Type B pancreatic cell (in vitro differentiated cells): ENCODE results near the gene NR5A2. TPM values are rescaled to one million over a fixed set of nuclear protein-coding genes. Genes with fewer than 3 reads are reported as not detected.

Experiments used
- DNase-seq: peaks from one replicate; pipeline ENCODE4 v3.0.0; 2021; ENCODE audit warnings: mixed read lengths; ENCODE audit not compliant: unreplicated experiment; ENCODE audit errors: extremely low spot score
- H3K27ac Mint-ChIP-seq: 2 replicates; pipeline ENCODE4 v1.8.0; 2021; ENCODE audit warnings: mild to moderate bottlenecking, mixed read lengths
- H3K27me3 Mint-ChIP-seq: 2 replicates; pipeline ENCODE4 v1.8.0; 2021; ENCODE audit warnings: mixed read lengths
- H3K36me3 Mint-ChIP-seq: 2 replicates; pipeline ENCODE4 v1.8.0; 2021; ENCODE audit warnings: mixed read lengths
- H3K4me1 Mint-ChIP-seq: one replicate; pipeline ENCODE4 v1.8.0; 2021; ENCODE audit warnings: mixed read lengths; ENCODE audit not compliant: unreplicated experiment
- H3K4me3 Mint-ChIP-seq: 2 replicates; pipeline ENCODE4 v1.8.0; 2021; ENCODE audit warnings: mild to moderate bottlenecking, mixed read lengths
- H3K9me3 Mint-ChIP-seq: 2 replicates; pipeline ENCODE4 v1.8.0; 2021; ENCODE audit warnings: mixed read lengths
- total RNA-seq: library from RNA; stranded (reverse); gene quantifications from 2 replicates; pipeline ENCODE4 v1.2.1, GENCODE V29; 2021; ENCODE audit warnings: low replicate concordance
- TF ChIP-seq, protein P1 (sequence below): fragments of 200-600 bp; sonication (generic); conservative IDR thresholded peaks from 2 replicates; pipeline ENCODE4 v1.5.0; 2021; ENCODE audit warnings: antibody characterized with exemption, mild to moderate bottlenecking

The NR5A2 gene
- total RNA-seq, 1 donor from 2014 or later = 3.5 TPM

DNA sequence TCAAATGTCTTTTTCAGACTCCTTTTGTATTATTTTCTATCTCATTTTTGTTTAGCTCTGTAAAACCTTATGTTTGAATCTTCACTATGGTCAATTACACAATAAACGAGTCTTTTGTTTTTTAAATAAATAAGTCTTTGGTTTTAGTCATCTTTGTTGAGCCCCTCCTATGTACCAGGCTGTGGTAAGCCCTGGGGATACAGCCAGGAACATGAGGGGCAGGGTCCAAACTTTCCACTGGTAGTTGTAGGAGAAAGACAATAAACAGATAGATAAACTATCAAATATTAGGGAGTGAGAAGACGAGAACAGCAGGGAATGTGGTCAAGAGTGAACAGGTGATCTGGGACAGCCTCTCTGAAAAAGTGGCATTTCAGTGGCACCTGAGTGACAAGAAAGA lies 195.7 kb downstream of the NR5A2 start:
- no peak for DNase-seq
- Mint-ChIP-seq H3K4me1 (peaks cover 13% of the 10 kb centered on the region), H3K4me3 (no peak overlapping the region), H3K27ac (no peak overlapping the region), H3K9me3 (no peaks in the 10 kb centered on the region), H3K27me3 (peaks cover 8% of the 10 kb centered on the region), H3K36me3 (no peaks in the 10 kb centered on the region)
- TF ChIP-seq, protein P1, sequence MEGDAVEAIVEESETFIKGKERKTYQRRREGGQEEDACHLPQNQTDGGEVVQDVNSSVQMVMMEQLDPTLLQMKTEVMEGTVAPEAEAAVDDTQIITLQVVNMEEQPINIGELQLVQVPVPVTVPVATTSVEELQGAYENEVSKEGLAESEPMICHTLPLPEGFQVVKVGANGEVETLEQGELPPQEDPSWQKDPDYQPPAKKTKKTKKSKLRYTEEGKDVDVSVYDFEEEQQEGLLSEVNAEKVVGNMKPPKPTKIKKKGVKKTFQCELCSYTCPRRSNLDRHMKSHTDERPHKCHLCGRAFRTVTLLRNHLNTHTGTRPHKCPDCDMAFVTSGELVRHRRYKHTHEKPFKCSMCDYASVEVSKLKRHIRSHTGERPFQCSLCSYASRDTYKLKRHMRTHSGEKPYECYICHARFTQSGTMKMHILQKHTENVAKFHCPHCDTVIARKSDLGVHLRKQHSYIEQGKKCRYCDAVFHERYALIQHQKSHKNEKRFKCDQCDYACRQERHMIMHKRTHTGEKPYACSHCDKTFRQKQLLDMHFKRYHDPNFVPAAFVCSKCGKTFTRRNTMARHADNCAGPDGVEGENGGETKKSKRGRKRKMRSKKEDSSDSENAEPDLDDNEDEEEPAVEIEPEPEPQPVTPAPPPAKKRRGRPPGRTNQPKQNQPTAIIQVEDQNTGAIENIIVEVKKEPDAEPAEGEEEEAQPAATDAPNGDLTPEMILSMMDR = no peak

DNA sequence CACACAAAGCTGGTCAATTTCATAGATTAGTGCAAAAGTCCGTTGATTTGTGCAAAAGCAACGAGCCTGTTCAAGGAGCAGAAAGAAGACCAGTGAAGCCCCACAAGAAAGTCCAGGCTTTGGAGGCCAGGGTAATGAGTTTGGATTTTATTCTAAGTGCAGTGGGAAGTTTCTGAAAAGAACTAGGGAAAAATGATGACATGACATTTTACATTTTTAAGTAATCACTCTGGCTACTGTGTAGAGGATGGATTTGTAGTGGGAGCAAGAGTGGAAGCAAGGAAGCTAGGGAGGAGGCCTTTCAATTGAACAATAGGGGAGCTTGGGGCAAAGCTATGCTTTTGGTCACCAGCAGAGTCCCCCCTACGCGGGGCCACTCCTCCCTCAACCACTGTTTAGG lies 196.1 kb downstream of the NR5A2 start:
- Mint-ChIP-seq H3K9me3 (no peaks in the 10 kb centered on the region), H3K36me3 (no peaks in the 10 kb centered on the region), H3K4me1 (peaks cover 16% of the 10 kb centered on the region), H3K27me3 (peaks cover 12% of the 10 kb centered on the region), H3K4me3 (no peak overlapping the region), H3K27ac (no peak overlapping the region)
- TF ChIP-seq, protein P1 = no peak
- DNase-seq = no peak

DNA sequence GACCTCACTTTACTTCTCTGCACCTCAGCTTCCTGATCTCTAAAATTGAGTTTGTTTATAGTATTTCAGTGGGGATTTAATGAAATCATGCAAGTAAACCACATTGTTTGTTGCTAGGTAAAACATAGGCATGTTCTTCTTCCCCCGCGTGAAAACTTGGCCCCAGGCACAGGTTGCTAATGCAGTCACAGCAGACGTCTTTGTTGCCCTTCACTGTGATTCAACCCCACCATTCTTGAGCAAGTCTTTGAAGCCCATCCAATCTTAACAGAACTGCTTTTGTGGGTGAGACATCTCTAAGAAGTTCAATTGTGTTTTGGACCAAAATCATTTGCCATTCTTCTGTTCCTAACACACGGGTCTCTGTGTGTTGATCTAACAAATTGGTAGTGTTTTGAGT lies 196.8 kb downstream of the NR5A2 start:
- Mint-ChIP-seq H3K27me3 (peaks cover 17% of the 10 kb centered on the region), H3K27ac (no peak overlapping the region), H3K4me3 (no peak overlapping the region), H3K9me3 (no peaks in the 10 kb centered on the region), H3K4me1 (peaks cover 16% of the 10 kb centered on the region), H3K36me3 (no peaks in the 10 kb centered on the region)
- TF ChIP-seq, protein P1 = no peak
- no peak for DNase-seq

DNA sequence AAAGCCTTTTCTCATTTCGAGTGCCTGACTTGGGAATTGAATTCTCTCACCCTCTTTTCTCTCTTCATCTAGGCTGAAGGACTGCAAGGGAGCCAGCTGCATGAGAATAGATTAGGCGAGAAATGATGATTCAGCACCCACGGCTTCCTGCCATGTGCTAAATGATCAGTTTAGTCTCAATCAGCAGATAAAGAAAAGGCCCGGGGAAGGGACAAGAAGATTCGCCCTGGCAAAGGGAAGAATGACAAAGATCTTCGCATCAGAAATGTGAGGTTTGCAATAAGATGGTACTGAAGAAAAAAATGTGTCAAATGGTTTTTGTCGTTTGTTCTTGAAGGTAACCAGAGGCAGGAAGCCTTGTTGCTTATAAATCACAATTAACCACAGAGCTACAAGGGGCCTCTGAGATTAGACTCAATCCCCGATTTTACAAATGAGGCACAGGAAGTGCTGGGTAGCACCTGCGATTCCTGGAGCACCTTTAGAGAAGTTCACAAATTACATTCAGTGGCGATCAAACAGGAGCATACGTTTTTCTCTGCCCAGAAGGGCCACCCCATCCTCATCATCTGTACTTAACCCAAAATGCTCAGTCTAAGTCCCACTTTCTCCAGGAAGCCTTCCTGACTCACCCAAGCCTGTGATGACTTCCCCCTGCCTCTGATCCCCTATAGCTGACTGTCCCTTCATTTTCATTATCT lies 198.9 kb downstream of the NR5A2 start:
- Mint-ChIP-seq H3K4me3 (no peak overlapping the region), H3K4me1 (peaks cover 16% of the 10 kb centered on the region), H3K9me3 (no peaks in the 10 kb centered on the region), H3K27ac (no peak overlapping the region), H3K36me3 (no peaks in the 10 kb centered on the region), H3K27me3 (peaks cover 17% of the 10 kb centered on the region)
- DNase-seq = no peak
- TF ChIP-seq, protein P1 = no peak

DNA sequence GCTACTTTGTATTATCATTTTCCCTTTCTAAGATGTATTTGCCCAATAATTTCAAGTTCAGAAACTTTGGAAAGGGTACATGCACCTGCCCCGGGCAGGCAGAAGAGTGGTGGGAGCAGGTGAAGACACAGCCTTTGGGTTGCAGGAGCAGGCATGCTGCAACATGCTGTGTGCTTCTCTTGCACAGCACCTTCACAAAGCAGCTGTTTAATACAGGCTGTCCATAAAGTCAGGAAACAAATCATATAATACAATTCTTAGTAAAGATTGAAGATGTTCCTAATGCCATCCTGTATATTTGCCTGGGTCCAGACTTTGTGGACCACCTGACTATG lies 199.4 kb downstream of the NR5A2 start:
- H3K27me3 Mint-ChIP-seq = peaks cover 17% of the 10 kb centered on the region
- TF ChIP-seq, protein P1 = no peak
- no peaks in the 10 kb centered on the region for H3K36me3 Mint-ChIP-seq
- H3K4me3 Mint-ChIP-seq = no peak overlapping the region
- H3K27ac Mint-ChIP-seq = no peak overlapping the region
- H3K4me1 Mint-ChIP-seq = peaks cover 16% of the 10 kb centered on the region
- DNase-seq = no peak
- H3K9me3 Mint-ChIP-seq = no peaks in the 10 kb centered on the region
